Memory B cell (primary cell): ENCODE results near the gene TRIP13.

Source experiments
- ATAC-seq: fragments of 150-1000 bp; cut with Tn5 transposase; 2 replicates; pipeline ENCODE4 v1.10.0; 2021; ENCODE audit warnings: low read depth, mild to moderate bottlenecking, moderate library complexity
- DNase-seq, 2 donors: peaks; one replicate each; pipeline ENCODE4 v3.0.0; 2022; ENCODE audit warnings: low spot score in 2 of 2
- H3K27ac Mint-ChIP-seq: one replicate; pipeline ENCODE4 v1.8.0; 2022; ENCODE audit warnings: mild to moderate bottlenecking, moderate library complexity, mixed read lengths
- H3K27me3 Mint-ChIP-seq: one replicate; pipeline ENCODE4 v1.8.0; 2022; ENCODE audit warnings: mixed read lengths
- H3K36me3 Mint-ChIP-seq: one replicate; pipeline ENCODE4 v1.8.0; 2022; ENCODE audit warnings: mild to moderate bottlenecking, mixed read lengths
- H3K4me1 Mint-ChIP-seq: one replicate; pipeline ENCODE4 v1.8.0; 2022; ENCODE audit warnings: mixed read lengths
- H3K4me3 Mint-ChIP-seq: one replicate; pipeline ENCODE4 v1.8.0; 2022; ENCODE audit warnings: mild to moderate bottlenecking, moderate library complexity, mixed read lengths
- H3K9me3 Mint-ChIP-seq: one replicate; pipeline ENCODE4 v1.8.0; 2022; ENCODE audit warnings: mixed read lengths

The TRIP13 gene

DNA sequence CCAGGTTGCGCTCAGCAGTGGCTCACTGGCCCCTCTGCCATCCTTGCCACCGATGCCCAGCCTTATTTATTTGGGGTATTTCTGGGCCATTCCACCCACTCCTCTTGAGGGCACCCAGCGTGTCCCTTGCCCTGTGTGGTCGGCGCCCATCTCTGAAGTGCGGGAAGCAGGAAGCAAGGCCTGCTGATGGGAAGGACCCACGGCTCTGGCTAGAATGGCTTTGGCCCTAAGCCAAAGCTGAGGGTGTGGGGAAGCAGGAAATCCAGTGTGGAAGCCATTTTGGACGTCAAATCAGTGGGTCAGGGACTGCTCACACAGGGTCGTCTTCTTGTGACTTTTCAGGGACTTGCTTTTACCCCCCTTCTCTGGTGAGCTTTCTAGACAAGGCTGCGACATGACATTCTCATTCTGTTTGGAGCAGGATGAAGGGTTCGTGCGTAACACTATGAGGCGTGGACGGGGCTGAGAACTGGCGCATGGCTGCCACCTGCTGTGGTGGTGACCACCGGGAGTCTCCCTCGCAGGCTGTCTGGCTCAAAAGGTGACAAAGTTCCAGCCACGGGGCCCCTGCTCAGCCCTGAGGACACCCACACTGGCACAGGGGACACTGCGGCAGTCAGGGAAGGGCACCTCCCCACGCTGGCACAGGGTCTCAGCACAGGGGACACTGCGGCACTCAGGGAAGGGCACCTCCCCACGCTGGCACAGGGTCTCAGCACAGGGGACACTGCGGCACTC is 65.2 kb downstream of the TRIP13 start:
- peaks cover 6% of the 10 kb centered on the region for H3K4me1 Mint-ChIP-seq
- DNase-seq (no peak), ATAC-seq (no peak)
- H3K27me3 Mint-ChIP-seq, result peaks cover 28% of the 10 kb centered on the region
- H3K36me3 Mint-ChIP-seq, result no peaks in the 10 kb centered on the region
- no peak overlapping the region for H3K4me3 Mint-ChIP-seq
- H3K27ac Mint-ChIP-seq, result no peak overlapping the region
- no peaks in the 10 kb centered on the region for H3K9me3 Mint-ChIP-seq

DNA sequence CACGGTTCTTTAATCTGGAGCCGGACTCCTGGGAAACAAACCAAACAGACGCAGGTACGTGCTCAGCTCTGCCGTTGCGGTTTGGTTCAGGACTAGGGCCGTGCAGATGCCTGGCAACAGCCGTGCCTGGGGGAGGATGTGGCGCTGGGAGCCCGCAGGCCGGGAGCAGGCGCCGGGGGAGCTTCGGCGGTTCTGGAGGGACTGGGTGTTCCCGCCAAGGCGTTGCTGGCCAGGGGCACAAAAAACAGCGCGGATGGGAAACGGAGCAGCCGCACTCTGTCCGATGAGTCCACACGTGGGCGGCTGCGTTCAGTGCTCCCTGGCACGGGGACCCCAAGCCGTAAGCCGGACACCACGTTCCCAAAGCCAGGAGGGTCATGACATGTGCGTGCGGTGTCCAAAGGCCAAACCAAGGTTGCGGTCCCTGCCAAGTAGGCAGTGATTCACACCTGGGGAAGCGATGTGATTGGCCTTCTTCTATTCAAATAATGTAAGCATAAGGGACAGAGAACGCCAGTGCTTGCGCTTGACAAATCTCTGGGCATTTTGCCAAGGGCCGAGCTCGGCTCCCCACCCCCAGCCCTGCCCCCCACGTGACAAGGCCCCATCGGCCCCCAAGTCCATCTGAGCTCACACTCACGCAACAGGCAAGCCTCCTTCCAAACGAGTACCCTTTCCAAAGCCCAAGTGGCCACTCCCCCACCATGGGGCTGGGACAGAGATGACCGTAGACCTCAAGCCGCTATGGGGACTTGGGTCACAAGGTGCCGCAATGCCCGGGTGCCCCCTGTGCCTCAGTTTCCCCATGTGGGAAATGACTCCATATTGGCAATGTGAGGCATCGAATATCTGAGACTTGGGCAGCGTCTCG is 66.3 kb downstream of the TRIP13 start:
- ATAC-seq, result no peak
- peaks cover 26% of the 10 kb centered on the region for H3K27me3 Mint-ChIP-seq
- H3K36me3 Mint-ChIP-seq, result no peaks in the 10 kb centered on the region
- no peak overlapping the region for H3K27ac Mint-ChIP-seq
- no peak overlapping the region for H3K4me3 Mint-ChIP-seq
- peaks cover 6% of the 10 kb centered on the region for H3K4me1 Mint-ChIP-seq
- DNase-seq, result no peak
- H3K9me3 Mint-ChIP-seq, result no peaks in the 10 kb centered on the region

DNA sequence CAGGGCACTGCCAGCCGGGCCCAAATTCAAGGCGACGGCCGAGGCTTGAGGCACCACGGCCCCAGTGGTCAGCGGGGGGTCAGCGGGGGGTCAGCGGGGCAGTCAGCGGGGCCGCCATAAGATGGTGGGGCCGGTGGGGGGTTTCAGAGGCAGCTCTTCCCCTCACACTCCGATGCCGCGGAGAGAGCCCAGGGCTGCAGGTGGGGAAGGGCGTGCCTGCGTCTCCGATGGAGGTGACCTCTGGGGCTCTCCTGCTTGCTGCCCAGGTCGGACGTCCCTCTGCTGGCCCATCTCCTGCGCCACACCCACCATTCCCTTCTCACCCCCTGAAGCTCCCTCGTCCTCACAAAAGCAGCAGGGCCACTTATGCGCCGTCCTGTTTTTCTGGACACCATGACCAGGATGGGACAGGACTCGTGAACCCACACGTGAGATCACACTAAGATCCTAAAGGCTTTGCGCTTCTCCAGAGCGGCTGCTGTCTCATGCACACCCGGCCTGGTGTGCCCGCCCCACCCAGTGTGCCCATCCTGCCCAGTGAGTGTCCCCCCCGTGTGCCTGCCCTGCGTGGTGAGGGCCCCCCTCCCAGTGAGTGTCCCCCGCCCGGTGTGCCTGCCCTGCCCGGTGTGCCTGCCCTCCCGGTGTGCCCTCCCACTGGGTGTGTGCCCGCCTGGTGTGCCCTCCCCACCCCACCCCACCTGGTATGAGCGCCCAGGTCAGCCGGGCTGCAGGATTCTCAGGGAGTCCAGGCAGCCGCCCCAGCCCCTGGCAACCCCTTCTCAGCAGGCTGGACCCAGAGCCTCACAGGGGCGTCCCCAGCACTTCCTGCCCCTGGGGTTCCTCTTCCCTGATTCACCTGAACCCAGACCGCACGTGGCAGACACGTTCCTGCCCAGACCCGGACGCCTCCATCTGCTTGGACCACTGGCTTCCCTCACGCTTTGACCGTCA is 67.2 kb downstream of the TRIP13 start:
- ATAC-seq (no peak), DNase-seq (no peak)
- no peaks in the 10 kb centered on the region for H3K9me3 Mint-ChIP-seq
- peaks cover 6% of the 10 kb centered on the region for H3K4me1 Mint-ChIP-seq
- no peak overlapping the region for H3K27ac Mint-ChIP-seq
- H3K27me3 Mint-ChIP-seq, result peaks cover 31% of the 10 kb centered on the region
- H3K4me3 Mint-ChIP-seq, result no peak overlapping the region
- H3K36me3 Mint-ChIP-seq, result no peaks in the 10 kb centered on the region

DNA sequence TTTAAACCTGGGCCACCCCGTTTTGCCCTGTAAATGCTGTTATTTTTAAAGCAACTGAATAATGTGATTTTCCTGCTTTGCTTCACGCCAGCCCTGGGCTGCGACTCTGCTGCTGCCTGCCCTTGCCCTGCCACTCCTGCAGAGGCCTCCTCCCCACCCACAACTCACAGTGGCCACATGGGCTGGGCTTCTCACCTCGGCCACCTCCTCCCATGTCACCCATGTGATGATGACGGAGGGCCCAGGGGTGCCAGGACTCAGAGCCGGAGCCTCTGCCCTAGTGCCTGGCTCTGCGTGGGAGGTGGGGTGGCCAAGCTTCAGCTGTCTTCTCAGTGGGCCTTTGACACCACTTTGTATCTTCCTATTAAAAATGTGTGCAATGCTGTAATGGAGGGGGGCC is 67.9 kb downstream of the TRIP13 start:
- H3K4me1 Mint-ChIP-seq, result peaks cover 3% of the 10 kb centered on the region
- DNase-seq (no peak), ATAC-seq (no peak)
- H3K27ac Mint-ChIP-seq, result no peak overlapping the region
- H3K36me3 Mint-ChIP-seq, result no peaks in the 10 kb centered on the region
- no peaks in the 10 kb centered on the region for H3K9me3 Mint-ChIP-seq
- peaks cover 27% of the 10 kb centered on the region for H3K27me3 Mint-ChIP-seq
- H3K4me3 Mint-ChIP-seq, result no peak overlapping the region

- no peaks in the 10 kb centered on the region for H3K9me3 Mint-ChIP-seq
- H3K27ac Mint-ChIP-seq, result no peak overlapping the region
- H3K4me3 Mint-ChIP-seq, result no peak overlapping the region
- no peaks in the 10 kb centered on the region for H3K36me3 Mint-ChIP-seq
- peaks cover 3% of the 10 kb centered on the region for H3K4me1 Mint-ChIP-seq
- peaks cover 26% of the 10 kb centered on the region for H3K27me3 Mint-ChIP-seq
- DNase-seq (no peak), ATAC-seq (no peak)
Measured at GRCh38 chr5:961002-961710, 68.5 kb downstream of the TRIP13 start.

- H3K4me3 Mint-ChIP-seq, result no peak overlapping the region
- no peak overlapping the region for H3K27ac Mint-ChIP-seq
- peaks cover 3% of the 10 kb centered on the region for H3K4me1 Mint-ChIP-seq
- no peaks in the 10 kb centered on the region for H3K36me3 Mint-ChIP-seq
- no peaks in the 10 kb centered on the region for H3K9me3 Mint-ChIP-seq
- no peak for ATAC-seq
- peaks cover 24% of the 10 kb centered on the region for H3K27me3 Mint-ChIP-seq
- no peak for DNase-seq
Measured at GRCh38 chr5:961711-962240, 69.1 kb downstream of the TRIP13 start.

DNA sequence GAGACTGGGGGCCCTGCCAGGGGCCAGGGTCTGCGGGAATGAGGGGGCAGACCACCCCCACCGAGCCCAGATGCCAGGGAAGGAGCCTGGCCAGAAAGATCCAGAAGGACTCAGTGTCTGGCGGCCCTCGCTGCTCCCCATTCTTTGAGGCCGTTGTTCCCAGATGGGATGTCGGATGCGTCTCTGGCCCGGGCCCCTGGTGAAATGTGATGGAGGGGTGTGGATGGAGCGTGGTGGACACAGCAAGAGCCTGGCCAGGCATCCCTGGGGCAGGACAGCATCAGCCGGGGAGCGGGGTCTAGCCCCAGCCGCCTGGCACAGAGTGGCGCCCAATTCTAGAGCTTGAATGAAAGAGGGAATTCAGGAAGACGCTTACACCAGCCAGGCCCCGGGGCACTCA is 69.7 kb downstream of the TRIP13 start:
- no peak overlapping the region for H3K27ac Mint-ChIP-seq
- no peaks in the 10 kb centered on the region for H3K36me3 Mint-ChIP-seq
- H3K27me3 Mint-ChIP-seq, result peaks cover 27% of the 10 kb centered on the region
- no peak for ATAC-seq
- H3K4me3 Mint-ChIP-seq, result no peak overlapping the region
- H3K9me3 Mint-ChIP-seq, result no peaks in the 10 kb centered on the region
- peaks cover 3% of the 10 kb centered on the region for H3K4me1 Mint-ChIP-seq
- no peak for DNase-seq

GRCh38 chr5:962801-963200 is 70.1 kb downstream of the TRIP13 start:
- peaks cover 3% of the 10 kb centered on the region for H3K4me1 Mint-ChIP-seq
- H3K4me3 Mint-ChIP-seq, result no peak overlapping the region

DNA sequence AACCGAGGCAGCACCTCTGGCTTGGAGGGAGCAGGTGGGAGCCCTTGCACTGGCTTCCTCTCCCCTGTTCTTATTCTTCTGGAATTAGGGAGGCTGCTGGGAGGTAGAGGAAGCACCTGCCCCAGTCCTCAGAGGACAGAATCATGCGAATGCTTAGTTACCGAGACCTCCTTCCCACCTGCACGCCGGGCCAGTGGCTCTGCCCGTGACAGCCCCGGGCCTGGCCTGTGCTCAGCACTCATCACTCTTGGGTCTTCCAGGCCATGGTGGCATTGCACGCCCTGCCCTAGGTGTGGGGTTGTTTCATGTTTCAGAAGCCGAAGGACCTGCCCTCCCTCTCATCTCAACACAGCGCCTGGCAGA is 70.6 kb downstream of the TRIP13 start:
- DNase-seq (no peak), ATAC-seq (no peak)
- Mint-ChIP-seq H3K9me3 (no peaks in the 10 kb centered on the region), H3K36me3 (no peaks in the 10 kb centered on the region), H3K27ac (no peak overlapping the region), H3K4me1 (peaks cover 3% of the 10 kb centered on the region), H3K4me3 (no peak overlapping the region), H3K27me3 (peaks cover 34% of the 10 kb centered on the region)

More at GRCh38 chr5:962801-963200, 70.1 kb downstream of the TRIP13 start:
- Mint-ChIP-seq H3K36me3 (no peaks in the 10 kb centered on the region), H3K27ac (no peak overlapping the region), H3K9me3 (no peaks in the 10 kb centered on the region), H3K27me3 (peaks cover 31% of the 10 kb centered on the region)
- no peak for DNase-seq
- no peak for ATAC-seq

DNA sequence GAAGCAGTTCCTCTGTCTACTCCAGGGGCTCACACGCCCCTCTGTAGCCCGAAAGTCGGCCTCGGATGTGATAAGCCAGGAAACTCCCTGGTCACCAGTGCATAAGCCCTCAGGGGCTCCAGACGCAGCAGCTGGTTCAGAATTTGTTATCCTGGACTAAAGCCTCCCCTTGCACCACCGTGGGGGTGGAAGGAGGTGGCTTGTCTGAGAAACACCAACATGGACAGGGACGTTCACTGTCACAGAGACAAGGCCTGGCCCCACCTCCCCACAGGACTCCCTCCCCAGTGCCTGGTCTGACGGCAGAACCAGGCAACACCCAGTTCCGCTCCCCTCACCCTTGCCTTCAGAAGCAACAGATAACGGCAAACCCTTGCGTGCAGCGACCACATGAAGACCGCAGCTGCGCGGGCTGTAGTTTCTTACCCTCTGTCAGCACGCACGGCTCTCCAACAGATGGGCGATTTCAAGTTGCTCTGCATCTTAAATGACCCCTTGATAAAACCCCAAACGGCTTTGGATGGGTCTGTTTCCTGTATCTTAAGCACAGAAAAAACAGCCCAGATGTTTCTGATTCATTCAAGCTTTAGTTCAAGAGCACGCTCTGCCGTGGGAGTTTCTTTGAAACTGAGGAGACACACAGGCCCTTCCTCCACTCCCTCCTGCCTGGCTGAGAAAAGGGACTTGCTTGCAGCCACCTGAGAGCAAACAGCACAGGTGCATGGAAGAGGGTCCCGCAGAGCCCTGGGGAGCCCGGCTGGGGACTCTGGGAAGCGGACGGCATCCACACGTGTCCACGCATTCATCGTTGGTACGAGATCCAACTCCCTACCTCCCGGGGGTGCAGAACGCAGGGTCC is 71.2 kb downstream of the TRIP13 start:
- Mint-ChIP-seq H3K4me3 (no peak overlapping the region), H3K4me1 (peaks cover 3% of the 10 kb centered on the region), H3K27me3 (peaks cover 37% of the 10 kb centered on the region), H3K36me3 (no peaks in the 10 kb centered on the region), H3K9me3 (no peaks in the 10 kb centered on the region), H3K27ac (no peak overlapping the region)
- DNase-seq (no peak), ATAC-seq (peak; percentile 52)

GRCh38 chr5:964821-965220 is 72.1 kb downstream of the TRIP13 start:
- Mint-ChIP-seq H3K36me3 (no peaks in the 10 kb centered on the region), H3K9me3 (no peaks in the 10 kb centered on the region), H3K4me1 (peaks cover 3% of the 10 kb centered on the region), H3K27ac (no peak overlapping the region), H3K27me3 (peaks cover 35% of the 10 kb centered on the region), H3K4me3 (no peak overlapping the region)
- ATAC-seq, result no peak
- DNase-seq, result no peak

- Mint-ChIP-seq H3K4me3 (no peak overlapping the region), H3K27ac (no peak overlapping the region), H3K9me3 (no peaks in the 10 kb centered on the region), H3K4me1 (no peaks in the 10 kb centered on the region), H3K36me3 (no peaks in the 10 kb centered on the region), H3K27me3 (peaks cover 29% of the 10 kb centered on the region)
- ATAC-seq (no peak), DNase-seq (no peak)
Measured at GRCh38 chr5:965604-966344, 73.1 kb downstream of the TRIP13 start.
